NT2/D1 (cell line): ENCODE results near the gene TTBK1.

ENCODE experiments used
- YY1 ChIP-seq: IDR thresholded peaks from 2 replicates; pipeline ENCODE4 v1.6.1; 2011; ENCODE audit not compliant: insufficient read length, insufficient read depth
- ZNF274 ChIP-seq: IDR thresholded peaks from 2 replicates; pipeline ENCODE4 v1.6.1; 2011; ENCODE audit warnings: mild to moderate bottlenecking, low read depth, low read length

- TF ChIP-seq YY1 (no peak), ZNF274 (no peak)
These were observed 17.5 kb downstream of the TTBK1 start for GRCh38 chr6:43260791-43261190.
